ENCODE data around the gene TMEM221. TPM values are rescaled to one million over a fixed set of nuclear protein-coding genes. Genes with fewer than 3 reads are reported as not detected.
A peak's percentile ranks its signal among the peaks of the same experiment; 100 is the strongest.

The TMEM221 gene
- total RNA-seq, 5 donors from 2014 or later (not counting 1 experiment from before 2014, with no cell fraction given): not detected

- H3K4me3 ChIP-seq (ENCODE audit: control insufficient read depth in 1 of 2, extremely low read depth in 1 of 2, low read length in 1 of 2): peak overlapping the region; percentile 32 to 71
Measured at GRCh38 chr19:17469092-17469480, 20.6 kb upstream of the TMEM221 start.

GRCh38 chr19:17468302-17469091 lies 20.0 kb upstream of the TMEM221 start:
- 89% methylated on average over 24 of the region's 25 CpGs for WGBS (ENCODE audit: insufficient coverage)
- peak overlapping the region; percentile 69 for H3K27ac ChIP-seq (ENCODE audit: low read length)
- POLR2A ChIA-PET: no interaction called here

More at GRCh38 chr19:17469092-17469480, 20.6 kb upstream of the TMEM221 start:
- no peaks in the 10 kb centered on the region for H3K27me3 Mint-ChIP-seq
- ChIA-PET POLR2A (no interaction called here), CTCF (interaction anchor here in 1 of 2 donors (0.5 to 0.6 kb wide), 2 partner anchors 137 to 169 kb away, joined by 3 read pairs; no protein-coding TSS in a partner anchor)
- H3K9me3 ChIP-seq: no peaks in the 10 kb centered on the region
- peaks cover 29 to 36% (median 35%) of the 10 kb centered on the region in 3 donors for H3K4me1 Mint-ChIP-seq
- peaks cover 0 to 2% of the 10 kb centered on the region in 2 experiments for H3K27me3 ChIP-seq (replicated peaks in 1 of 2; ENCODE audit: control insufficient read depth in 2 of 2, extremely low read depth in 1 of 2, insufficient read depth in 2 of 2, low read length in 1 of 2)
- H3K27ac Mint-ChIP-seq: peak overlapping the region; percentile 88 to 96
- peak in 13 of 35 experiments; percentile 17 to 43 (median 27) for DNase-seq
- H3K27ac ChIP-seq (ENCODE audit: low read length): peak overlapping the region; percentile 69
- H3K4me3 Mint-ChIP-seq: peak overlapping the region; percentile 92 to 98 (median 92)
- H3K9me3 Mint-ChIP-seq: no peaks in the 10 kb centered on the region
- no peak for ATAC-seq (replicated peaks in 1 of 4)
- H3K36me3 Mint-ChIP-seq: no peaks in the 10 kb centered on the region
- no peaks in the 10 kb centered on the region for H3K36me3 ChIP-seq (ENCODE audit: control insufficient read depth in 2 of 2, extremely low read depth in 1 of 2, insufficient read depth in 1 of 2, low read length in 1 of 2)
- WGBS (ENCODE audit: insufficient coverage): 15% methylated on average over 19 of the region's 19 CpGs
- peaks cover 2 to 30% of the 10 kb centered on the region in 2 experiments for H3K4me1 ChIP-seq (ENCODE audit: control insufficient read depth in 1 of 2, extremely low read depth in 1 of 2, insufficient read depth in 2 of 2, low read length in 2 of 2)

GRCh38 chr19:17467471-17468301 lies 19.2 kb upstream of the TMEM221 start:
- Histone ChIP-seq H3K27me3 (replicated peaks in 1 of 2; ENCODE audit: control insufficient read depth in 2 of 2, extremely low read depth in 1 of 2, insufficient read depth in 2 of 2, low read length in 1 of 2) (peaks cover 0 to 7% of the 10 kb centered on the region in 2 experiments), H3K4me3 (ENCODE audit: control insufficient read depth in 1 of 2, extremely low read depth in 1 of 2, low read length in 1 of 2) (no peak overlapping the region), H3K4me1 (ENCODE audit: control insufficient read depth in 1 of 2, extremely low read depth in 1 of 2, insufficient read depth in 2 of 2, low read length in 2 of 2) (peaks cover 2 to 30% of the 10 kb centered on the region in 2 experiments), H3K27ac (ENCODE audit: low read length) (no peak overlapping the region), H3K9me3 (no peaks in the 10 kb centered on the region), H3K36me3 (ENCODE audit: control insufficient read depth in 2 of 2, extremely low read depth in 1 of 2, insufficient read depth in 1 of 2, low read length in 1 of 2) (no peaks in the 10 kb centered on the region)
- ChIA-PET POLR2A (no interaction called here), CTCF (interaction anchor here in 1 of 2 donors (0.6 to 0.7 kb wide), 4 partner anchors 9 to 385 kb away, joined by 3 to 18 read pairs (median 4); no protein-coding TSS in a partner anchor)
- WGBS (ENCODE audit: insufficient coverage): no CpG with 5 or more reads among the region's 12 CpGs
- ATAC-seq (replicated peaks in 1 of 4): no peak
- DNase-seq: no peak
- peaks cover 22 to 36% (median 27%) of the 10 kb centered on the region in 3 donors for H3K4me1 Mint-ChIP-seq
- H3K9me3 Mint-ChIP-seq: no peaks in the 10 kb centered on the region
- no peaks in the 10 kb centered on the region for H3K27me3 Mint-ChIP-seq
- H3K36me3 Mint-ChIP-seq: no peaks in the 10 kb centered on the region
- H3K27ac Mint-ChIP-seq: peak overlapping the region; percentile 74 to 96
- peak overlapping the region in 2 of 3 donors; percentile 39 to 98 for H3K4me3 Mint-ChIP-seq

More at GRCh38 chr19:17468302-17469091, 20.0 kb upstream of the TMEM221 start:
- DNase-seq (no peak), ATAC-seq (replicated peaks in 1 of 4) (no peak)
- peaks cover 29 to 36% (median 35%) of the 10 kb centered on the region in 3 donors for H3K4me1 Mint-ChIP-seq
- Histone ChIP-seq H3K27me3 (replicated peaks in 1 of 2; ENCODE audit: control insufficient read depth in 2 of 2, extremely low read depth in 1 of 2, insufficient read depth in 2 of 2, low read length in 1 of 2) (peaks cover 0 to 2% of the 10 kb centered on the region in 2 experiments), H3K4me3 (ENCODE audit: control insufficient read depth in 1 of 2, extremely low read depth in 1 of 2, low read length in 1 of 2) (no peak overlapping the region), H3K9me3 (no peaks in the 10 kb centered on the region), H3K36me3 (ENCODE audit: control insufficient read depth in 2 of 2, extremely low read depth in 1 of 2, insufficient read depth in 1 of 2, low read length in 1 of 2) (no peaks in the 10 kb centered on the region), H3K4me1 (ENCODE audit: control insufficient read depth in 1 of 2, extremely low read depth in 1 of 2, insufficient read depth in 2 of 2, low read length in 2 of 2) (peaks cover 2 to 30% of the 10 kb centered on the region in 2 experiments)
- H3K4me3 Mint-ChIP-seq: peak overlapping the region; percentile 92 to 98 (median 92)
- no peaks in the 10 kb centered on the region for H3K9me3 Mint-ChIP-seq
- CTCF ChIA-PET: interaction anchor here in 1 of 2 donors (0.5 to 0.7 kb wide), 2 partner anchors 138 to 385 kb away, joined by 3 read pairs; no protein-coding TSS in a partner anchor
- H3K27ac Mint-ChIP-seq: peak overlapping the region; percentile 88 to 96
- no peaks in the 10 kb centered on the region for H3K36me3 Mint-ChIP-seq
- H3K27me3 Mint-ChIP-seq: no peaks in the 10 kb centered on the region

GRCh38 chr19:17466487-17466850 lies 18.0 kb upstream of the TMEM221 start:
- POLR2A ChIA-PET: no interaction called here

GRCh38 chr19:17460372-17461230 lies 12.1 kb upstream of the TMEM221 start, which contains the start of gene NXNL1:
Gene NXNL1 (minus strand): TSS chr19:17460926. CDS start chr19:17460869, 57 bp downstream.
- H3K4me1 ChIP-seq (ENCODE audit: control insufficient read depth in 1 of 2, extremely low read depth in 1 of 2, insufficient read depth in 2 of 2, low read length in 2 of 2): peaks cover 0 to 4% of the 10 kb centered on the region in 2 experiments
- Mint-ChIP-seq H3K9me3 (no peaks in the 10 kb centered on the region), H3K27me3 (peaks cover 15 to 41% of the 10 kb centered on the region in 2 donors), H3K4me1 (peaks cover 0 to 3% (median 0%) of the 10 kb centered on the region in 3 donors), H3K27ac (no peak within 1 kb of the TSS), H3K4me3 (no peak within 1 kb of the TSS), H3K36me3 (no peaks in the 10 kb centered on the region)
- WGBS (ENCODE audit: insufficient coverage): 85% methylated on average over 24 of the region's 26 CpGs
- H3K36me3 ChIP-seq (ENCODE audit: control insufficient read depth in 2 of 2, extremely low read depth in 1 of 2, insufficient read depth in 1 of 2, low read length in 1 of 2): no peaks in the 10 kb centered on the region
- DNase-seq (no peak), ATAC-seq (replicated peaks in 1 of 4) (no peak)
- H3K9me3 ChIP-seq: no peaks in the 10 kb centered on the region
- H3K27ac ChIP-seq (ENCODE audit: low read length): no peak within 1 kb of the TSS
- H3K4me3 ChIP-seq (ENCODE audit: control insufficient read depth in 1 of 2, extremely low read depth in 1 of 2, low read length in 1 of 2): no peak within 1 kb of the TSS
- ChIA-PET CTCF (interaction anchor here in 1 of 2 donors (0.6 kb wide), 1 partner anchor 1326 kb away, joined by 3 read pairs; no protein-coding TSS in a partner anchor), POLR2A (no interaction called here)
- H3K27me3 ChIP-seq (replicated peaks in 1 of 2; ENCODE audit: control insufficient read depth in 2 of 2, extremely low read depth in 1 of 2, insufficient read depth in 2 of 2, low read length in 1 of 2): peaks cover 8 to 65% of the 10 kb centered on the region in 2 experiments

More at GRCh38 chr19:17466487-17466850, 18.0 kb upstream of the TMEM221 start:
- Histone ChIP-seq H3K27me3 (replicated peaks in 1 of 2; ENCODE audit: control insufficient read depth in 2 of 2, extremely low read depth in 1 of 2, insufficient read depth in 2 of 2, low read length in 1 of 2) (peaks cover 0 to 13% of the 10 kb centered on the region in 2 experiments), H3K36me3 (ENCODE audit: control insufficient read depth in 2 of 2, extremely low read depth in 1 of 2, insufficient read depth in 1 of 2, low read length in 1 of 2) (no peaks in the 10 kb centered on the region), H3K9me3 (no peaks in the 10 kb centered on the region), H3K27ac (ENCODE audit: low read length) (no peak overlapping the region), H3K4me3 (ENCODE audit: control insufficient read depth in 1 of 2, extremely low read depth in 1 of 2, low read length in 1 of 2) (no peak overlapping the region), H3K4me1 (ENCODE audit: control insufficient read depth in 1 of 2, extremely low read depth in 1 of 2, insufficient read depth in 2 of 2, low read length in 2 of 2) (peaks cover 2 to 27% of the 10 kb centered on the region in 2 experiments)
- DNase-seq (no peak), ATAC-seq (replicated peaks in 1 of 4) (no peak)
- Mint-ChIP-seq H3K36me3 (no peaks in the 10 kb centered on the region), H3K27ac (no peak overlapping the region), H3K9me3 (no peaks in the 10 kb centered on the region), H3K4me1 (peaks cover 22 to 36% (median 23%) of the 10 kb centered on the region in 3 donors), H3K4me3 (no peak overlapping the region), H3K27me3 (no peaks in the 10 kb centered on the region)
- no CpG with 5 or more reads among the region's 6 CpGs for WGBS (ENCODE audit: insufficient coverage)
- CTCF ChIA-PET: interaction anchor here (0.6 to 1.0 kb wide), 2 partner anchors 24 to 84 kb away, joined by 3 to 12 read pairs; no protein-coding TSS in a partner anchor

All from T-cell (primary cell).